Activated CD8-positive, alpha-beta T cell treated with anti-CD3 and anti-CD28 coated beads for 36 hours (primary cell): ENCODE results near the gene NLRP7. TPM values are rescaled to one million over a fixed set of nuclear protein-coding genes. Genes with fewer than 3 reads are reported as not detected.
A peak's percentile ranks its signal among the peaks of the same experiment; 100 is the strongest.
"Not testable (repeated sequence)": the region's sequence is repeated elsewhere in the genome, so short reads cannot be mapped to it uniquely, and the experiment has no call there.

Experiments used
- ATAC-seq: fragments of 200-7000 bp; cut with Tn5 transposase; one replicate; pipeline ENCODE4 v1.10.0; 2021; ENCODE audit warnings: mild to moderate bottlenecking, moderate library complexity
- CTCF ChIA-PET: fragments of 350-600 bp; sonication (Branson Sonifier 250); formaldehyde crosslinking; loops from one replicate; lab custom pipeline; 2021; ENCODE audit warnings: antibody characterized with exemption; lab: Charles Lee
- POLR2A ChIA-PET: fragments of 350-600 bp; sonication (Branson Sonifier 250); formaldehyde crosslinking; loops from one replicate; lab custom pipeline; 2021; ENCODE audit warnings: antibody characterized with exemption; lab: Charles Lee
- DNase-seq: peaks from one replicate; pipeline ENCODE4 v3.0.0-alpha.2; 2020
- H3K27ac Mint-ChIP-seq: one replicate; pipeline ENCODE4 v1.8.0; 2021; ENCODE audit warnings: mild to moderate bottlenecking, mixed read lengths
- H3K27me3 Mint-ChIP-seq: one replicate; pipeline ENCODE4 v1.8.0; 2021; ENCODE audit warnings: mixed read lengths
- H3K36me3 Mint-ChIP-seq: one replicate; pipeline ENCODE4 v1.8.0; 2021; ENCODE audit warnings: low read depth, mixed read lengths
- H3K4me1 Mint-ChIP-seq: one replicate; pipeline ENCODE4 v1.8.0; 2021; ENCODE audit warnings: low read depth, mixed read lengths
- H3K4me3 Mint-ChIP-seq: one replicate; pipeline ENCODE4 v1.8.0; 2021; ENCODE audit warnings: mild to moderate bottlenecking, moderate library complexity, mixed read lengths
- H3K9me3 Mint-ChIP-seq: one replicate; pipeline ENCODE4 v1.8.0; 2021; ENCODE audit warnings: mixed read lengths
- intact Hi-C: fragments of 100-400 bp; cut with micrococcal nuclease; formaldehyde crosslinking; loops from one replicate; pipeline ENCODE4 v1.10.0; 2022
- total RNA-seq, 2 experiments: library from RNA; stranded (reverse); gene quantifications; one replicate each; pipeline ENCODE4 v1.2.3, GENCODE V29; 2021
- TF ChIP-seq, protein P1 (sequence below): fragments of 200-600 bp; IDR thresholded peaks from one replicate; pipeline ENCODE4 v1.8.0; 2022; ENCODE audit warnings: antibody characterized with exemption, mild to moderate bottlenecking

The NLRP7 gene
- total RNA-seq, 2 experiments from 2014 or later: not detected

DNA sequence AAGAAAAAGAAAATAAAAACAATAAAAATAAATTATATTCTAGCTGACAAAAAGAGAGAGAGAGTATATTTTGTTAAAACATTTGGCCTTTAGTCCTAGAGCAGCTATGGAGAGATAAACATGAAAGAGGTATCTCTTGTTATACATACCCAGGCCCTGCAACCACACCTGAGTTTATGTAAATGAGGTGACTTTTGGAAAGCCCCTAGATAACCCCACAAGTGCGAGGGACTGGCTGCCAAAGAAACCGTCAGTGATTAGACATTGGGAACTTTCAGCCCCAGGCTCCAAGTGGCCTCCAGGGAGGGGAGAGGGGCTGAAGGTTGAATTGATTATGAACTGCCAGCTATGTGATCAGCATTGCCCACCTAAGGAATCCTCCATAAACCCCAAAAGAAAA is 2.1 kb upstream of the NLRP7 start:
- POLR2A ChIA-PET: no interaction called here
- TF ChIP-seq, protein P1, sequence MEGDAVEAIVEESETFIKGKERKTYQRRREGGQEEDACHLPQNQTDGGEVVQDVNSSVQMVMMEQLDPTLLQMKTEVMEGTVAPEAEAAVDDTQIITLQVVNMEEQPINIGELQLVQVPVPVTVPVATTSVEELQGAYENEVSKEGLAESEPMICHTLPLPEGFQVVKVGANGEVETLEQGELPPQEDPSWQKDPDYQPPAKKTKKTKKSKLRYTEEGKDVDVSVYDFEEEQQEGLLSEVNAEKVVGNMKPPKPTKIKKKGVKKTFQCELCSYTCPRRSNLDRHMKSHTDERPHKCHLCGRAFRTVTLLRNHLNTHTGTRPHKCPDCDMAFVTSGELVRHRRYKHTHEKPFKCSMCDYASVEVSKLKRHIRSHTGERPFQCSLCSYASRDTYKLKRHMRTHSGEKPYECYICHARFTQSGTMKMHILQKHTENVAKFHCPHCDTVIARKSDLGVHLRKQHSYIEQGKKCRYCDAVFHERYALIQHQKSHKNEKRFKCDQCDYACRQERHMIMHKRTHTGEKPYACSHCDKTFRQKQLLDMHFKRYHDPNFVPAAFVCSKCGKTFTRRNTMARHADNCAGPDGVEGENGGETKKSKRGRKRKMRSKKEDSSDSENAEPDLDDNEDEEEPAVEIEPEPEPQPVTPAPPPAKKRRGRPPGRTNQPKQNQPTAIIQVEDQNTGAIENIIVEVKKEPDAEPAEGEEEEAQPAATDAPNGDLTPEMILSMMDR: no peak
- intact Hi-C loops: no loop called here
- Mint-ChIP-seq H3K9me3 (no peaks in the 10 kb centered on the region), H3K27ac (no peak overlapping the region), H3K27me3 (no peaks in the 10 kb centered on the region), H3K4me1 (no peaks in the 10 kb centered on the region), H3K4me3 (no peak overlapping the region), H3K36me3 (no peaks in the 10 kb centered on the region)
- DNase-seq (no peak), ATAC-seq (no peak)
- CTCF ChIA-PET: interaction anchor here (0.6 kb wide), 1 partner anchor 597 kb away, joined by 3 read pairs; no protein-coding TSS in a partner anchor

DNA sequence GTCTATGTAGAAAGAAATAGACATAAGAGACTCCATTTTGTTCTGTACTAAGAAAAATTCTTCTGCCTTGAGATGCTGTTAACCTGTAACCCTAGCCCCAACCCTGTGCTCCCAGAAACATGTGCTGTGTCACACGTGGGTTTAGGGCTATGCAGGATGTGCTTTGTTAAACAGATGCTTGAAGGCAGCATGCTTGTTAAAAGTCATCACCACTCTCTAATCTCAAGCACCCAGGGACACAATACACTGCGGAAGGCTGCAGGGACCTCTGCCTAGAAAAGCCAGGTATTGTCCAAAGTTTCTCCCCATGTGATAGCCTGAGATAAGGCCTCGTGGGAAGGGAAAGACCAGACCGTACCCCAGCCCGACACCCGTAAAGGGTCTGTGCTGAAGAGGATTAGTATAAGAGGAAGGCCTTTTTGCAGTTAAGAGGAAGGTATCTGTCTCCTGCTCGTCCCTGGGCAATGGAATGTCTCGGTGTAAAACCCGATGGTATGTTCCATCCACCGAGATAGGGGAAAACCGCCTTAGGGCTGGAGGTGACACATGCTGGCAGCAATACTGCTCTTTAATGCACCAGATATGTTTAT is 3.5 kb downstream of the NLRP7 start:
- H3K9me3 Mint-ChIP-seq, ATAC-seq, CTCF ChIA-PET, DNase-seq, POLR2A ChIA-PET, H3K27me3 Mint-ChIP-seq, intact Hi-C loops, H3K4me3 Mint-ChIP-seq, H3K27ac Mint-ChIP-seq, H3K4me1 Mint-ChIP-seq, H3K36me3 Mint-ChIP-seq: not testable (repeated sequence)

DNA sequence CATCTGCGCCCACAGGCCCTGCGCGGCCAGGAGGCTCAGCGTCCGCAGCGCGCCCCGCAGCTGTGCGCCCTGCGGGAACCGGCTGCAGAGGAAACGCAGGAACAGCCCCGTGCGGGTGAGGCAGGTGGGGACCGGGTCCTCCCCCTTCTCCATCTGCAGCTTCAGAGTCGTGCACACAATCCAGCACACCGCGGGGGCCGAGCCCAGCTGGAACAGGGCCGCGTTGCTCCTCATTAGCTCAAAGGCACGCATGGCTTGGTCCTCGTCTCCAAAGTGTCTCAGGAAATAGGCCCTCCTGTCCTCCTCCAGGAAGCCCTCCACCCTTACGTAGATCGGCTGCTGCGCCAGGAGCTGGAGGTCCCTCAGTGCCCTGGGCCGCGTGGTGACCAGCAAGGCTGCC is 7.8 kb downstream of the NLRP7 start:
- CTCF ChIA-PET, POLR2A ChIA-PET, DNase-seq, H3K4me3 Mint-ChIP-seq, H3K27me3 Mint-ChIP-seq, H3K4me1 Mint-ChIP-seq, H3K27ac Mint-ChIP-seq, H3K36me3 Mint-ChIP-seq, intact Hi-C loops, H3K9me3 Mint-ChIP-seq, ATAC-seq: not testable (repeated sequence)

DNA sequence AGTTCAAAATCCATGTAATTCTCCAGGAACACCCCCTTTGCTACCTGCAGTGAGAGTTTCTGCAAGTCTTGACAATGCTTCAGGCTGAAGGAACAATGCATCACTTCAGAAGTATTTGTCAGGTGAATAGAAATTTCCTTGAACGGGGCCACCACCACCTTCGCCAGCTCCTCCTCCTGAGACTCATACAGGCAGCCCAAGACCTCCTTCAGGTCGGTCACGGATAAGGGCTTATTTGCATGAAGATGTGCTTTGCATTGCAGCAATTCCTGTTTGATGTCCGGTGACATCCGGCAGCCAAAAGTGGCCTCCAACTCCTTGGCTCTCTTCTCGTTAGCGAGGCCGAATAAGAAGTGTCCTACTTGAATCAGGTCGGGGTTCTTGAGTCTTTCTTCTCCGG is 8.4 kb downstream of the NLRP7 start:
- intact Hi-C loops: no loop called here
- H3K27me3 Mint-ChIP-seq: peaks cover 1% of the 10 kb centered on the region
- H3K27ac Mint-ChIP-seq: no peak overlapping the region
- H3K9me3 Mint-ChIP-seq: no peaks in the 10 kb centered on the region
- ATAC-seq (no peak), DNase-seq (no peak)
- ChIA-PET CTCF (no interaction called here), POLR2A (no interaction called here)
- peaks cover 7% of the 10 kb centered on the region for H3K4me1 Mint-ChIP-seq
- H3K36me3 Mint-ChIP-seq: no peaks in the 10 kb centered on the region
- TF ChIP-seq, protein P1: no peak
- H3K4me3 Mint-ChIP-seq: no peak overlapping the region

DNA sequence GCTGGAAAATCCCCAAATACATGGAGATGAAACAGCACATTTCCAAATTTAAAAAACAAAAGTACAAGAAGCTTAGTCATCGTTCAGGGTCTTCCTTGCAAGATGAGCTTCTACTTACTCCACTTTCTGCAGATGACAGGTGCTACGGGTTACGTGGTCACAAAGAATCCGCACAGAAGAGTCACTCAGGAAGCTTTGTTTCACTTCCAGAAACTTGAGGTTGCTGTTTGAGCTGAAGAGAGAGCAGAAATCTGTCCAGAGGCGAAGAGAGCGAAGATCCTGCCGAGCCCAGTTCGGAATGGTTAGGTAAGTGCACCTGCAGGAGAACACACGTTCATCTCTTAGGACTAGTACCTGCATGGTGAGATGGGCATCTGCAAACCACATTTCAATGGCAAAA is 9.4 kb downstream of the NLRP7 start:
- intact Hi-C loops: no loop called here
- ChIA-PET CTCF (no interaction called here), POLR2A (no interaction called here)
- Mint-ChIP-seq H3K27me3 (peaks cover 1% of the 10 kb centered on the region), H3K4me1 (peaks cover 7% of the 10 kb centered on the region), H3K36me3 (no peaks in the 10 kb centered on the region), H3K27ac (no peak overlapping the region), H3K9me3 (no peaks in the 10 kb centered on the region), H3K4me3 (no peak overlapping the region)
- TF ChIP-seq, protein P1: no peak
- ATAC-seq (peak; percentile 37), DNase-seq (peak; percentile 31)

DNA sequence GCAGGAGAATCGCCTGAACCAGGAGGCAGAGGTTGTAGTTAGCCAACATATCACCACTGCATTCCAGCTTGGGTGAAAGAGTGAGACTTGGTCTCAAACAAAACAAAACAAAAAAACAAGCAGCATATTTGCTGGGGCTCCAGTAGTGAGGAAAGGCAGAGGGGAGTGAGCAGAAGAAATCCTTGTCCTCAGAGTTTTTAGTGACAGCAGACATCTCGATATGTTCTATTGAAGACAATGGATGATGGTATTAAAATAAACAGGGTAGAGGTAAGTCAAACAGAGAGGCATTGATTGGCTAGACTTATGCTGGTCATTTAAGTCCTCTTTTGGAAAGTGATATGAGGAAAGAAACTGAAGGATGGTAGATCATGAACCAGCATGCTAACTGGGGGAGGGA is 19.0 kb downstream of the NLRP7 start:
- Mint-ChIP-seq H3K4me3 (no peak overlapping the region), H3K27me3 (peaks cover 3% of the 10 kb centered on the region), H3K36me3 (no peaks in the 10 kb centered on the region), H3K4me1 (no peaks in the 10 kb centered on the region), H3K9me3 (peaks cover 14% of the 10 kb centered on the region), H3K27ac (no peak overlapping the region)
- ChIA-PET CTCF (no interaction called here), POLR2A (no interaction called here)
- TF ChIP-seq, protein P1: no peak
- ATAC-seq: no peak
- no peak for DNase-seq
- intact Hi-C loops: no loop called here
